OCI-LY3 (cell line): ENCODE measurements around the gene LILRA2.
"Not testable (repeated sequence)": the region's sequence is repeated elsewhere in the genome, so short reads cannot be mapped to it uniquely, and the experiment has no call there.

Source experiments
- CTCF ChIP-seq: fragments of 200-600, 300-600 bp; sonication (generic); IDR thresholded peaks from 2 replicates; pipeline ENCODE4 v1.5.1; 2014; ENCODE audit warnings: antibody characterized with exemption, low read length, low read depth
- EZH2phosphoT487 ChIP-seq: fragments of 200-600 bp; shearing (Covaris generic); IDR thresholded peaks from 2 replicates; pipeline ENCODE4 v1.6.1; 2018; ENCODE audit warnings: antibody characterized with exemption, mixed run types, low read depth

GRCh38 chr19:54631489-54632337 lies 58.1 kb downstream of the LILRA2 start:
- TF ChIP-seq CTCF, EZH2phosphoT487: not testable (repeated sequence)
